ENCODE data around the gene SDC1. TPM values are rescaled to one million over a fixed set of nuclear protein-coding genes. Genes with fewer than 3 reads are reported as not detected.

SDC1 gene
- total RNA-seq, 1 donor from 2014 or later: 480 TPM

DNA sequence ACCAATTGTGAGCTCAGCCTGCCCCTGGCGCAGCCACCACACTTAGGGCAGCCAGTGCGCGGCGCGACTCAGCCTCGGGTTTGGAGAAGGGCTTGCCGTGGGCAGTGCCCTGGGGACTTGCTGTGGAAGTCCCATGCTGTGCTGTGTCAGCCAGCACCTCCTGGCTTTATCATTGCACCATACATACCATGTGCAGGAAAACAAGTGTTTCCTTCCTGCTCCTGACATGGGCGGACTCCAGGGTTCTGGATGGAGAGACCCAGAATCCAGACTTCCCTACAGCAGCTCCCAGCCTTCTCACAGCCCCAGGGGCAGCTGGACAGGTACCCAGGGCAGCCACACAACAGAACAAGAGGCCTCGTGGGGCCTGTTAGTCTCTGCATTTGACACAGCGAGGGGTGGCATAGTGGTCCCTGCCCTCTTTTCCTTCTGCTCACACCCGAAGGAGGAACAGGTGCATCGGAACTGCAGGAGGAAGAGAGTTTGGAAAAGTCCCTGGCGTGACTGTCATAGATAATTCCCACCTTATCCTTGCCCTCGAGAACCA lies 54.2 kb downstream of the SDC1 start:
- DNase-seq (ENCODE audit: low spot score): no peak

DNA sequence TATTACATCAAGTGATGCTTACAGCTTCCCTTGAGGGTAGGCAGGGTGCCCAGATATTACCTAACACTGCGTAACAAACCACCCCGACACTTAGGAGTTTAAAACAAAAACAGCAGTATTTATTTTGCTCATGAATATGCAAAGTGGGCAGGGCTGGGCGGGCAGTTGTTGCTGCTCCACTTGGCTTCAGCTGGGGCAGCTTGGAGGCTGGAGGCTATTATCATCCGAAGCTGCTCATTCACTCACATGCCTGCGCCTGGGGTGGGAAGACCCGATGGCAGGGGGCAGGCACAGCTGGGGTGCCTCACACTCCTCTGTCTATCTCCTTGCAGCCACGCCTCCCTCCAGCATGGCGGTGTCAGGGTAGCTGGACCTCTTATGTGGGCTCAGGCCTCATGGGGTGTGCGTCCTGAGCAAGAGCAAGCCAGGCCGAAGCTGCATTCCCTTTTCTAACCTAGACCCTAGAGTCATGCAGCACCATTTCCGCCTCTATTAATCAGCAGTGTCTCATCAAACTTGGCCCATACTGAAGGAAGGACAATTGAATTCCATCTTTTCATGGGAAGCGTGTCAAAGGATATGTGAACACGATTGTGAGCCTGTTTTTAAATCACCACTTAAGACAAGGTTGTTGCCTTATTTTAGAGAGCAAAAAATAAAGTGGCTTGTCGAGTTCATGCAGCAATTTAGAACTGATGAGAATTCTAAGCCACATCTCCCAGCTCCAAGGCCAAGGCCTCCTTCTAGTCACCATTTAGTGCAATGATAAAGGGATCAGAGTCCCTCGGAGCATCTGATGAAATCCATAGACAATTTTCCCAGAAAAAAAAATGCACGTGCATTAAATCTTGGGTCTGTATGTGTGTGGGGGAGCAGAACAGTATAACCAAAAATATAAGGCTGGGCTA lies 54.9 kb downstream of the SDC1 start:
- DNase-seq (ENCODE audit: low spot score): no peak

DNA sequence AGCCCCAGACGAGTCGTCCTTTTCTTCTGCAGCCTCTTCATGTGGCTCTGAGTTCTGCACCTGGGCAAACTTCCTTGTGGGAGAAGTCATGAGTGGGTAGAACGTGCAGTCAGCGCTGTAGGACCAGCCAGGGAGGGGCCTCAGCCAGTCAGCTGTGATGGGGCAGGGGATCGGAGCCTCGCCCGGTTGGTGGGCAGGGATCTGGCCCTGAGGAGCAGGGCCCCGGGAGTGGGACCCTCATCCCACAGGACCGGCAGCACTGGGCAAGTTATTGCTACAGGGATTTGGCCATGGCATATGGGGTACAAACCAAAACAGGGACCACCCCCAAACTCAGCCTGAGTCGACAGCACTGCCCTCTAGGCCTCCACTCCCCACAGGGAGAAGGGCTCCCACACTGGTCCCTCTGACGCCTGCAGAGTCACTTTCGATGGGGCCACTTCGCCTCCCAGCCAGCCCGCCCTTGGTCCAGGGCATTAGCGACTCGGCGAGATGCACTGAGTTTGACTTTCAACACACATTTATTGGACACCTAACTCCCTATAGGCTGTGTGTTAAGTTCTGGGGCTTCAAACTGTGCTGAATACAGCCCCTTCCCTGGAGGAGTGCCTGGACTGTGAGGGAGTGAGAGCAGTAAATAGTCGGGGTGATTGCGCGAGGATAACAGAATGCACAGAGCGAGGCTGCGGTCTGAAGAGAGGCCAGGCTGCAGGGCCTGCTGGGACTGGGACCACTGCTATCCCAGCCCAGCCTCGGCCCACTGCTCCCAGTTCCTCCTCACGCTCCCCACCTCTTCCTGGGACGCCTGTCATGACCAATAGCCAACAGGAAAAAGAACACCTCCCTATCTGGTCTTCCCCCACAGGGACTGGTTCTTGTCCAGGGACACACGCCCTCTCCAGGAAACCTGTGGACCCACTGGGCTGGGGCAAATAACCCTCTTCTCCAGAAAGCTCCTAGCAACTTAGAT lies 55.9 kb downstream of the SDC1 start:
- DNase-seq (ENCODE audit: low spot score): no peak

DNA sequence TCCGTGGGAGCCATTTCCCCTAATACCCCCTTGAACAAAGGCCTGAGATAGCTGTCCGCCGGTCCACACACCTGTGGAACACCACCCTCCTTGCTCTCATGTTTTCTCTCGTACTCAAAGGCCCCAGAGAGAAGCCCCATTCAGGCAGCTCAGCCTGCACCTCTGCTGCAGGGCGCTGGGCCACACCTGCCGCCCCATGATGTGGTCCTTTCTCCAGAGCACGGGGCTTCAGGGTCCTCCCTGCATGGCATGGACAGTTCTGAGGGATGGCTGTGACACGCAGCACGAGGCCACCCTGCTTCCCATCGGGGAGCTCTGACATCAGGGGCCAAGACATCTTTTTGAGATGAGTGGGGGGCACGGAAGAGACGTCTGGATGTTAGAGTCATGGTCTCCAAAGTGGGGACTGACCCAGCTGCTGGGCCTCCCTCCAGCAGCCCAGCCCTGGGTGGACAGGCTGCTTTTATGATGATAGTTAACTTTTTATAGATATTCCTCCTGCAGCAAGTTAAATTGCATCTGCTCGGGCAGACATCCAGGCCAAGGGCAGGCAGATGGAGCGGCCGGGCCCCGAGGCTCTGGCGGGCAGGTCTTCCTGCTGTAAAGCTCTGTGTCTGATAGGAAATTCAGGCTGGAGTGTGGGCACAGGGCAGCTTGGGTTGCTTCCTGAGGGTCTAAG lies 56.7 kb downstream of the SDC1 start:
- no peak for DNase-seq (ENCODE audit: low spot score)

DNA sequence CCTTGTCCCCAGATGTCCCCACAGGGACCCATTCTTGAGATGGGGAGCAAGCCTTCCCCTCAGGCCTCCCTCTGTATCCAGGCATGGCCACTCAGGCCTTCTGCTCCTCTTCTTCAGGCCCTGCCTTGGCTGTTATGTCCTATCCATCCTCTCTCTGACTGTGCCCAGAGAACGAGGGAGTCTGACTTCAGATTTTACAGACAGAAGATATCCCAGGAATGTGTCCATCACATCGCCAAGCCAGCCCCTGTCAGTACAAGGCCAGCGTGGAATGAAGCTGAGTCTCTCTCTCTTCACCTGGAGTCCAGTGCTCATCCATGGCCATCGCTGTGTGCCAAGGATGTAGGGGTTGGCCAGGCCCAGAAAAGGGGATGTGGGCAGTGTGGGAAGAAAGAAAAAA lies 57.6 kb downstream of the SDC1 start:
- DNase-seq (ENCODE audit: low spot score): no peak

DNA sequence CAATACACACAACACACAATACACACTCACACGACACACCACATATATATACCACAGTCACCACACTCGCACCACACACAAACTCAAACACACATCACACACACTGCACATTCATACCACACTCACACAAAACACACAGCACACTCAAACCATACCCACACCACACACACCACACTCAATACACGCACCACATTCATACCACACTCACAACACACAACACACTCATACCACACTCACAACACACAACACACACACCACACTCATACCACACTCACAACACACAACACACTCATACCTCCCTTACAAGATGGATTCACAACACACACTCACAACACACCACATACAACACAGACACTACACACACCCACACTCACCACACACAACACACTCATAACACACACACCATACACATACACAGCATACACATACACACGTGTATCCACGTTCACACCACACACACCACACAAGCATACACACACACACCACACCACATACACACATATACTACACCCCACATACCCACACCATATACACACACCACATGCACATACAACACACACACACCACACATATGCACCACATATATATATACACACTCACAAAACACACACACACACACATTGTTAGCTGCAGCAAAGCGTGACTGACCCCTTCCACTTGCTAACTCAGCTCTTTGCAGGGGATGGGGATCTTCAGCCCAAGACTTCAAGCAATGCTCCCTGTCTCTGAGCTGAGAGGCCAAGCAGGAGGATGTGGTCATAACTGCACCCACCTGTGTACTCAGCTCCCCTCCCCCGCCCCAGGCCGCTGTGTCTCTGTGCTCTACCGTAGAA lies 59.0 kb downstream of the SDC1 start:
- no peak for DNase-seq (ENCODE audit: low spot score)

DNA sequence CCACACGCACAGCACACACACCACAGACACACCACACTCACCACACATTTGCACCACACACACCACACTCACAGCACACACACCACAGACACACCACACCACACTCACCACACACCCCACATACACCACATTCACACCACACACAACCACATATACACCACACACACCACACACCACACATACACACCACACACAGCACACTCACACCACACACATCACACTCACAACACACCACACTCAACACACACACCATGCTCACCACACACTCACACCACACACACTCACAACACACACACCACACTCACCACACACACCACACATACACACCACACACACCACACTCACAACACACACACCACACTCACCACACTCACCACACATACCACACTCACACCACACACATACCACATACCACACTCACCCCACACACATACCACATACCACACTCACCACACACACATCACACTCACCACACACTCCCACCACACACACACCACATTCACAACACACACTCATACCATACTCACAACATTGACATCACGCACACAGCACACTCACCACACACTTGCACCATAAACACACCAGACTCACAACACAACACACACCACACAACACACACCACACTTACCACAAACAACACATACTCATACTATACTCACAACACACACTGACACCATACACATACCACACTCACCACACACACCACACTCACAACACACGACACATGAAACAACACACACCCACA lies 60.0 kb downstream of the SDC1 start:
- DNase-seq (ENCODE audit: low spot score): no peak

DNA sequence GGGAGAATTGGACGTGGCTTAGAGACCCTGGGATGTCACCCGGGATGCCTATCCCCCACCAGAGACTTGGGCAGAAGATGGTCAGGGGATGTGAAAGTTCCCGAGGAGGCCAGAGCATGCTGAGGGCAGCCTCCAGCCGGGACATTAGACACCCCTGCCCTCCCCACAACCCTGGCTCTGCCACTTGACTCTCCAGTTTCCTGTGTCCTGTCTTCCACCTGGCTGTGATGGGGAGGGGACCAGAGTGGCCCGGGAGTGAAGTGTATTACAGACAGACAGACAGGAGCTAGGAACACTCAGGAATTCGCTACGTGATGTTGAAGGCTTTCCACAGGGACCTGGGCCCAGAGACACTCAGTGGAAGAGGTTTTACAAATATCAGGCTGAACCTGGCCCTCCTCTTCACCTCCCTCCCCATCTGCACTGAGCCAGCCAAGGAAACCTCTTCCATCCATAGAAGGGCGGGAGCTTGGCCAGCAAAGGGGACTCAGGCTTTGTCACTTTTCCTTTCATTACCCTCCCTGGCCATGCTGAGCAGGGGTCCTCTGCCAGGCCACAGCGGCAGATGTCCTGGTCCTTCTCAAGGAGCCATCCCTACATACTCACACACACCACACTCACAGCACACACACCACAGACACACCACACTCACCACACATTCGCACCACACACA lies 60.7 kb downstream of the SDC1 start:
- DNase-seq (ENCODE audit: low spot score): no peak

DNA sequence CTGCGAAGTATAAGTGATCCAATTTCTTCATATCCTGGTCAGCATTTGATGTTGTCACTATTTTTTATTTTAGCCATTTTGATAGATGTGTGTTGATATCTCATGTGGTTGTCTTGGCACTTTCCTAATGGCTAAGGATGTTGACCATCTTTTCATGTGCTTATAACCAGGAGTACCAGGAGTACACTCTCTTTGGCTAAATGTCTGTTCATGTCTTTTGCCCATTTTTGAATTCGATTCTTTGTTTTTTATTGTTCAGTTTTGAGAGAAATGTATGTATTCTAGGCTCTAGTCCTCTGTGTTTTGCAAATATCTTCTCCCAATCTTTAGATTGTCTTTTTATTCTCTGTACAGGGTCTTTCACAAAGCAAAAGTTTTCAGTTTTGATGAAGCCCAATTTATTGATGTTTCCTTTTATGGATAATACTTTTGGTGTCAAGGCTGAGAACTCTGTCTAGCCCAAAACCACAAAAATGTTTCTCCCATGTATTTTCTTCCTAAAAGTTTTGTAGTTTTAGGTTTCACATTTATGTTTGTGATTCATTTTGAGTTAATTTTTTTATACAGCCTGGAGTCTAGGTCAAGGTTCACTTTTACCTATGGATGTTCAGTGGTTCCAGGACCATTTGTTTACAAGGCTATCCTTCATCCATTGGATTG lies 65.4 kb downstream of the SDC1 start:
- DNase-seq (ENCODE audit: low spot score): no peak

DNA sequence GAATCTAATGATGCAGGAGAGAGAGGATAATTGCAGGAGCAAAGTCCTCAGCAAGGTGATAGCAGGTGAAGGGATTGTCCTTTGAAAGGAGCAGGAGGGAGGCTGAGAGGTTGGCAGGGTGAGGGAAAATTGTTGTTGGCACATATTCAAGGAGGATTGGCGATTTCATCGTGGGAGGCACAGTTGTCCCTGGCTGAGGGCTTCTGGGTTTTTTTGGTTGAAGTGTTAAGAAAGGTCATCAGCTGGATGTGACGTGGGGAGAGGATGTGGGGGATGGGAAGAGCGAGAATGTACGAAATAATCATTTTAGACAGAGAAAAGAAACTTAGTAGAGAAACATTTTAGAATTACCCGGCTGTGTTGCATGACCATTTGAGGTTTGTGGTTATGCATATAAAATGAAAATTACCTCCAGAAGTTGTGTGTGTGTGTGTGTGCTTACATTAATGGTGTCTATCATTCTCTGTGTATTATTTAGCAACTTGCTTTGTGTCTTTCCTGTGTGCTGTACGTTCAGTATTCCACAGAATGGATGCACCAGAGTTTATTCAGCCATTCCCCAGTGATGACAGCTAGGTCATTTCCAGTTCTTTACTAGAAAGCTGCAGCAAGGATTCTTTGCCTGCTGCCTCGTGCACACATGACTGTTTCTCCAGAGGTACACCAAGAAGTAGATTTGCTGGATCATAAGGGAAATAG lies 67.6 kb downstream of the SDC1 start:
- DNase-seq (ENCODE audit: low spot score): no peak

DNA sequence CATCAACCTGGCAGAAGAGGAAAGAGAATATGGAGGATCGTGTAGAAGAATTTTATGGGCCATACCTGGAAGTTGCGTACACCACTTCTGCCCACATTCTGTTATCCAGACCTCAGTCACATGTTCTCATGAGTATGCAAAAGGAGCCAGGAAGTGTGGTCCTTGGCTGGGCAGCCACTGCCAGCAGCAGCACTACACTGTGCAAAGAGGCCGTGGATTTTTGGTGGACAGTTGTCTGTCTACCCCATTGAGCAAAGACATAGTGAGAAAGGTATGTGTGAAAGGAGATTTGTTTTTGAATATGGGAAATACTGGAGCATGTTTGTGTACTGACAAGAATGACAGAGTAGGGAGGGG lies 68.1 kb downstream of the SDC1 start:
- DNase-seq (ENCODE audit: low spot score): no peak

DNA sequence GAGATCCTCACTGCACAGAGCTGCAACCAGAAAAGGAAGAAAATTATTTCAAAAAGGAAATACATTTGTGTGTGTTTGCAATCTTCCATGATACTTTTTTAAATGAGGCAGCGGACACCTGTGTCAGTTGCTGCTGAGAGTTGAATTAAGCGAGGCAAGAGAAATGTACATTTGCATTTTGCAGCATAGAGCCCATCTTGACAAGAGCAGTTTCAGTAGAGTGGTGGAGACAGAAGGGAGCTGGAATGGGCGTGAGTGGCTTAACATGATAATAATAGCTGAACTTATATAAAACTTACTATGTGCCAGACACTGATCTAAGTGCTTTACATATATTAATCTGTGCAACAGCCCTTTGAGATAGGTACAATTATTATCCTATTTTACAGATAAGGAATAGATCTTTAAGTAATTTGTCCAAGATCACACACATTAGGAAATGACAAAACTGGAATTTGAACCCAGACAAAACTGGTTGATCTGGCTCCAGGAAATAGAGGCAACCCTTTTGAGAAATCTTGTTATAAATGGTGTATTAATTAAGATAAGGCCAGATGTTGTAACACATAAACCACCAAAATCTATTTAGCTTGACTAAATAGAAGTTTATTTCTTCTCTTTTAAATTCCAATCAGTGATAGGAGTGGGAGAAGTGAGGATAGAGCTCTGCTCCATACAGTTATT lies 68.7 kb downstream of the SDC1 start:
- DNase-seq (ENCODE audit: low spot score): no peak

DNA sequence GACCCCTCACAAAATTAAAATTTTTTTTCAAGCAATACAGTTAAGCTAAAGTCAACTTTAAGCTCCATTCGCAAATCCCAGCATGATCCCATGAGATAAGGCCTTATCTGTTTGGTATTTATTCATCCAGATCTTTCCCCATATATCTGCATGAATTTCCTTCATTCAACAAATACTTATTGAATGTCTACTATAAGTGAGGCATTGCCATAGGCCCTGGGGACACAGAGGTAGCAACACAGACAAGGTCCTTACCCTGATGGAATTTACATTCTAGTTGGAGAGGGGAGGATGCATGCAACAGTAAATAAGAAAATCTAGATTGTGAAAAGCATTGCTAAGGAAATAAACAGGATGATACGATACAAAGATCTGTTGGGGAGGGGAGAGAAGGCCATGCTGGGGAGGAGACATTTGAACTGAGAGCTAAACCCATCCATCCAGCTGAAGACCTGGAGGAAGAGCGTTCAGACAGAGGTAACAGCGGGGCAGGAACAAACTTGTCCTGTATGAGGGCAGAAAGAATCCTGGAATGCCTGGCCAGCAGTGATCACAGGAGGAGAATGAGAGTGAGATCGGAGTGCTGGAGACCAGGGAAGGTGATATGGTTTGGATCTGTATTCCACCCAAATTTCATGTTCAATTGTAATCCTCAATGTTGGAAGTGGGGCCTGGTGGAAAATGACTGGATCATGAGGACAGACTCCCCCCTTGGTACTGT lies 71.6 kb downstream of the SDC1 start:
- no peak for DNase-seq (ENCODE audit: low spot score)

DNA sequence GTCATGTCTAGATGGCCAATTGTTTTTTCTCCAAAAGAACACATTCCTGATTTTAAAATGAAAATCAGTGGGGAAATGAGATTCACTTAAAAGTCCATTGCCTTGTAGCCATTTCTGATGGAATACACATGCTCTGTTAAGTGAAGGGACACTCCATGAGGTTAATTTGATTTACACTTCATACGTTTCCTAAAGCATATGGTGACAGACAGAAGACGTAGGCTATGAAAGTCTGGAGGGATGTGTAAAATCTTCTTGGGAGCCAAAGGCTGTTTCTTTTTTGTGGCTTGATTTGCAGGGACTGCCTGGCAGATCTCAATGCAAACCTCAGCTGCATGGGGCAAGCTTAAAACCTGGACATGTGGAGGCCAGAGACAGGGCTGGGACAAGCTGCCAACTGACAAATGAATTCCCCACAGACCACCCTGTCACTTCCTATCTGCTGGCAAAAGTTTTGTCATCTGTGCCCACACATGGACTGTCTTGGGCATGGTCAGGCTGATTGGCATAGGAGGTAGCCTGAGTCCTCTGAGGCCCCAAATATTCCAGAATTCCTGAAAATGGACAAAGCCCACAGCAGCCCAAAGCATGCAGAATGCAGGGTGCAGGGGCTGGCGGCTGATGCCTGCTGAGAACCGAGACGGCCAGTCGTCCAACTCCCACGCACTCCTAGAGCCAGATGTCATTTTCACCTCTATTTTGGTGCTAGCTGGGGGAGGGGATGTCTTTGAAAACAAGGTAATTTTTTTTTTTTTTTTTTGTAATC lies 73.9 kb downstream of the SDC1 start:
- no peak for DNase-seq (ENCODE audit: low spot score)
